IPS-18a (cell line): Measurements from ENCODE around the gene MPPED1.

ENCODE experiments used
- H3K27ac ChIP-seq: one replicate; pipeline ENCODE4 v1.5.1; 2013; ENCODE audit warnings: low read length
- H3K27me3 ChIP-seq: one replicate; pipeline ENCODE4 v1.6.1; 2013; ENCODE audit warnings: mild to moderate bottlenecking, low read length; ENCODE audit not compliant: control insufficient read depth, insufficient read depth
- H3K36me3 ChIP-seq: one replicate; pipeline ENCODE4 v1.6.1; 2013; ENCODE audit warnings: low read depth, low read length; ENCODE audit not compliant: control insufficient read depth
- H3K4me1 ChIP-seq: one replicate; pipeline ENCODE4 v1.6.1; 2013; ENCODE audit warnings: low read depth, low read length; ENCODE audit not compliant: control insufficient read depth
- H3K4me3 ChIP-seq: one replicate; pipeline ENCODE4 v1.5.1; 2013; ENCODE audit warnings: low read length
- H3K9ac ChIP-seq: one replicate; pipeline ENCODE4 v1.6.1; 2013; ENCODE audit warnings: mild to moderate bottlenecking, low read length, moderate library complexity
- H3K9me3 ChIP-seq: one replicate; pipeline ENCODE4 v1.6.1; 2013; ENCODE audit warnings: low read depth, low read length; ENCODE audit not compliant: control insufficient read depth

MPPED1 gene

GRCh38 chr22:43437871-43438475 is 26.2 kb downstream of the MPPED1 start:
- Histone ChIP-seq H3K4me1 (no peaks in the 10 kb centered on the region), H3K27ac (no peak overlapping the region), H3K4me3 (no peak overlapping the region), H3K9ac (no peak overlapping the region), H3K27me3 (no peaks in the 10 kb centered on the region), H3K9me3 (no peaks in the 10 kb centered on the region), H3K36me3 (no peaks in the 10 kb centered on the region)

- Histone ChIP-seq H3K27me3 (no peaks in the 10 kb centered on the region), H3K9me3 (no peaks in the 10 kb centered on the region), H3K27ac (no peak overlapping the region), H3K36me3 (no peaks in the 10 kb centered on the region), H3K4me1 (no peaks in the 10 kb centered on the region), H3K4me3 (no peak overlapping the region), H3K9ac (no peak overlapping the region)
Observed at GRCh38 chr22:43438666-43439347, 27.0 kb downstream of the MPPED1 start.

GRCh38 chr22:43439368-43440103 is 27.7 kb downstream of the MPPED1 start:
- Histone ChIP-seq H3K27ac (no peak overlapping the region), H3K36me3 (no peaks in the 10 kb centered on the region), H3K4me1 (no peaks in the 10 kb centered on the region), H3K9me3 (no peaks in the 10 kb centered on the region), H3K9ac (no peak overlapping the region), H3K27me3 (no peaks in the 10 kb centered on the region), H3K4me3 (no peak overlapping the region)

- Histone ChIP-seq H3K27ac (no peak overlapping the region), H3K4me1 (no peaks in the 10 kb centered on the region), H3K36me3 (no peaks in the 10 kb centered on the region), H3K27me3 (no peaks in the 10 kb centered on the region), H3K4me3 (no peak overlapping the region), H3K9me3 (no peaks in the 10 kb centered on the region), H3K9ac (no peak overlapping the region)
Observed at GRCh38 chr22:43440104-43440387, 28.2 kb downstream of the MPPED1 start.

DNA sequence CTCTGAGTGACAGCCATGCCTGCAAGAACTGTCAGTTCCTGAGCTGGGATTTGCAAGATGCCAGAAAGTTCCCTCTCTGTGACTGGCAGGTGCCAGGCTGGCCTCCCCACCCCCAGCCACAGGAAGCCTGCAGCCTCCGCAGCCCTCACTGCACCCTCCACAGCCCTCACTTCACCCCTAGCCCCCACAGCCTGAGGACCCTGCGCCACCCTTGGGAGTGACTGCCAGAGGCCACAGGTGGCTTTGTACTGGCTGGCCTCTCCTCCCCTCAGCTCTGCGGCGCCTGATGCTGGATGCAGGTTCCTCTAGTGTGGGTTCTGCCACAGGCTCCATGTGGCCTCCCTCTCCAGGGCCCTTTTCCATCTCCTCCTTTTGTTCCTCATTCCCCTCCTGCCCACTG is 28.7 kb downstream of the MPPED1 start:
- Histone ChIP-seq H3K9ac (no peak overlapping the region), H3K4me1 (no peaks in the 10 kb centered on the region), H3K27ac (no peak overlapping the region), H3K9me3 (no peaks in the 10 kb centered on the region), H3K27me3 (no peaks in the 10 kb centered on the region), H3K36me3 (no peaks in the 10 kb centered on the region), H3K4me3 (no peak overlapping the region)

- H3K4me3 ChIP-seq: no peak overlapping the region
- H3K36me3 ChIP-seq: no peaks in the 10 kb centered on the region
- H3K9ac ChIP-seq: no peak overlapping the region
- no peaks in the 10 kb centered on the region for H3K4me1 ChIP-seq
- no peaks in the 10 kb centered on the region for H3K27me3 ChIP-seq
- no peak overlapping the region for H3K27ac ChIP-seq
- H3K9me3 ChIP-seq: no peaks in the 10 kb centered on the region
Observed at GRCh38 chr22:43441216-43441615, 29.4 kb downstream of the MPPED1 start.

DNA sequence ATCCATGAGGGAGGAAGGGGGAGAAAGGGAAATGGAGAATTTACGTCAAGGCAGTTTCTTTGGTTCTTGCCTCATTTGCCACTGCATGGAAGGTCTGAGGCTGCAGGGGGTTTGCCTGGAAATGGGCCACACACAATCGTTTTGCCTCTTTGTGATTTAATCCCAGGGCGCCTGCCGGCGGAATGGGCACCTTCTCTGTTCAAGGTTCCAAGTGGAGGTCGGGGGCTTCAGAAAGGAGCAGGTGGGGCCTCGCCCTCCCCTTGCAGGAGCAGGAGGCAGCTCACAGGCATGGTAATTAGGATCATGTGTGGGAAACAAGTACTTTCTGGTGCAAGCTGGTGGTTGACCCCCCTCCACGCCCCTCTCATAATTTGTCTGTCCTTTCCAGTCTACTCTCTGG is 29.9 kb downstream of the MPPED1 start:
- H3K27me3 ChIP-seq: no peaks in the 10 kb centered on the region
- H3K27ac ChIP-seq: no peak overlapping the region
- no peaks in the 10 kb centered on the region for H3K4me1 ChIP-seq
- no peaks in the 10 kb centered on the region for H3K9me3 ChIP-seq
- no peak overlapping the region for H3K4me3 ChIP-seq
- no peaks in the 10 kb centered on the region for H3K36me3 ChIP-seq
- no peak overlapping the region for H3K9ac ChIP-seq

- H3K9ac ChIP-seq: no peak overlapping the region
- no peak overlapping the region for H3K27ac ChIP-seq
- H3K36me3 ChIP-seq: no peaks in the 10 kb centered on the region
- no peaks in the 10 kb centered on the region for H3K9me3 ChIP-seq
- H3K4me1 ChIP-seq: no peaks in the 10 kb centered on the region
- H3K27me3 ChIP-seq: no peaks in the 10 kb centered on the region
- H3K4me3 ChIP-seq: no peak overlapping the region
Observed at GRCh38 chr22:43442386-43443151, 30.8 kb downstream of the MPPED1 start.

- Histone ChIP-seq H3K4me1 (no peaks in the 10 kb centered on the region), H3K9ac (no peak overlapping the region), H3K4me3 (no peak overlapping the region), H3K27ac (no peak overlapping the region), H3K36me3 (no peaks in the 10 kb centered on the region), H3K9me3 (no peaks in the 10 kb centered on the region), H3K27me3 (no peaks in the 10 kb centered on the region)
Observed at GRCh38 chr22:43443152-43443471, 31.3 kb downstream of the MPPED1 start.

DNA sequence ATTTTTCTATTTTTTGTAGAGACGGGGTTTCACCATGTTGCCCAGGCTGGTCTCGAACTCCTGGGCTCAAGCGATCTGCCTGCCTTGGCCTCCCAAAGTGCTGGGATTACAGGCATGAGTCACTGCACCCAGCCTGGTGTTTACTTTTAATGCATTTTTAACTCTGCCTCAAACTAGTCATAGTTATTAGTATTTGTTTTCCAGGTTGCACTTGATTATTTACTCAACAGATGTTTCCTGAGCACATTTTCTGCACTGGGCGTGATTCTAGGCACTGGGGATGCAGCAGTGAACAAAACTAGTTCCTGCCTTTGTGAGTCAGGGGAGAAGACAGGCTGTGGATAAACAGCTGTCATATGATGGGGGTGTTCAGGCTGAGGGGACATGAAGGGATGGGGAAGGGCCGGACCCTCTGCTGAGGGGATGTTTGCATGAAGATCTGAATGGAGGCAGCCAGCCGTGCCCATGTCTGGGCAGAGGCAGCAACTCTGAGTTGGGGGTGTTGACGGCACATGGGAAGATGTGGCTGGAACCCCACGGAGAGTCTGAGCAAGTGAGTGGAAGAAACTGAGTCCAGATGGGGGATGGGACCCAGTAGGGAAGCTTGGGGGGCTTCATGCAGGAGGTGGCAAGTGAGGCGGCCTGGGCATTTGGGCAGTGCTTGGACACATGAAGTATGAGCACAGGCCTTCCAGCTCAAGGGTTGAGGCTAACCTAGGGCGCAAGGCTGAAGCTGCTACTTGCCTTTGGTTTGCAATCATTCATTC is 34.4 kb downstream of the MPPED1 start:
- Histone ChIP-seq H3K27me3 (no peaks in the 10 kb centered on the region), H3K27ac (no peak overlapping the region), H3K4me1 (no peaks in the 10 kb centered on the region), H3K9ac (no peak overlapping the region), H3K4me3 (no peak overlapping the region), H3K9me3 (no peaks in the 10 kb centered on the region), H3K36me3 (no peaks in the 10 kb centered on the region)

GRCh38 chr22:43446916-43447315 is 35.1 kb downstream of the MPPED1 start:
- Histone ChIP-seq H3K27me3 (no peaks in the 10 kb centered on the region), H3K27ac (no peak overlapping the region), H3K9ac (no peak overlapping the region), H3K4me1 (no peaks in the 10 kb centered on the region), H3K36me3 (no peaks in the 10 kb centered on the region), H3K9me3 (no peaks in the 10 kb centered on the region), H3K4me3 (no peak overlapping the region)
